SK-N-SH (cell line): ENCODE data around the gene XCL1. TPM values are rescaled to one million over a fixed set of nuclear protein-coding genes. Genes with fewer than 3 reads are reported as not detected.
A peak's percentile ranks its signal among the peaks of the same experiment; 100 is the strongest.

ENCODE experiments used
- CTCF ChIA-PET: fragments of 300-600, 350-600 bp; formaldehyde crosslinking; extraction: SDS; loops from one replicate; lab custom pipeline; 2021; lab: Yijun Ruan, JAX
- POLR2A ChIA-PET: fragments of 350-600 bp; sonication (Branson Sonifier 250); formaldehyde crosslinking; extraction: SDS; loops from one replicate; lab custom pipeline; 2020; ENCODE audit warnings: antibody characterized with exemption, inconsistent platforms; lab: Yijun Ruan, JAX
- DNase-seq: peaks from one replicate; pipeline ENCODE4 v3.0.0; 2012
- H2AFZ ChIP-seq: fragments of 200-600 bp; sonication (generic); 2 replicates; pipeline ENCODE4 v1.8.1; 2016; ENCODE audit warnings: antibody characterized with exemption, mild to moderate bottlenecking, low read depth
- H3F3A ChIP-seq: fragments of 200-600 bp; sonication (generic); replicated peaks from 2 replicates; pipeline ENCODE3; 2016; ENCODE audit warnings: antibody characterized with exemption, mild to moderate bottlenecking; ENCODE audit not compliant: insufficient read depth
- H3K27ac ChIP-seq, 2 experiments: fragments of 200-500 bp in 1 of 2; fragments of 200-600 bp in 1 of 2; sonication (Bioruptor generic) in 1 of 2; sonication (generic), shearing (Covaris generic) in 1 of 2; 2 replicates each; pipeline versions ENCODE4 v1.5.1 to v1.6.1; 2014 to 2016; ENCODE audit warnings: low read depth in 2 of 2, inconsistent platforms in 1 of 2, low read length in 1 of 2, mild to moderate bottlenecking in 1 of 2, mixed read lengths in 1 of 2
- H3K27me3 ChIP-seq: fragments of 200-600 bp; sonication (generic), shearing (Covaris generic); 2 replicates; pipeline ENCODE4 v1.6.1; 2016; ENCODE audit warnings: mixed run types; ENCODE audit not compliant: insufficient read depth
- H3K36me3 ChIP-seq, 2 experiments: fragments of 200-500 bp in 1 of 2; fragments of 200-600 bp in 1 of 2; sonication (Bioruptor generic) in 1 of 2; sonication (generic) in 1 of 2; replicated peaks in 1 of 2; 2 replicates each; pipeline versions ENCODE3 to v1.5.1; 2014 to 2016; ENCODE audit warnings: low read length in 1 of 2, mild to moderate bottlenecking in 1 of 2; ENCODE audit not compliant: insufficient read depth in 2 of 2, control insufficient read depth in 1 of 2
- H3K4me1 ChIP-seq, 2 experiments: fragments of 200-500 bp in 1 of 2; fragments of 200-600 bp in 1 of 2; sonication (Bioruptor generic) in 1 of 2; sonication (generic), shearing (Covaris generic) in 1 of 2; 2 replicates each; pipeline versions ENCODE4 v1.5.1 to v1.6.1; 2014 to 2016; ENCODE audit warnings: low read depth in 1 of 2, low read length in 1 of 2, mixed run types in 1 of 2; ENCODE audit not compliant: insufficient read depth in 2 of 2, control insufficient read depth in 1 of 2
- H3K4me2 ChIP-seq: fragments of 200-600 bp; sonication (generic), shearing (Covaris generic); 2 replicates; pipeline ENCODE4 v1.6.1; 2017; ENCODE audit warnings: mixed run types
- H3K4me3 ChIP-seq, 2 experiments: fragments of 200-500 bp in 1 of 2; fragments of 200-600 bp in 1 of 2; sonication (Bioruptor generic) in 1 of 2; sonication (generic), shearing (Covaris generic) in 1 of 2; 2 replicates each; pipeline versions ENCODE4 v1.5.1 to v1.8.1; 2014 to 2016; ENCODE audit warnings: low read depth in 2 of 2, inconsistent platforms in 1 of 2, low read length in 1 of 2, mild to moderate bottlenecking in 1 of 2, mixed read lengths in 1 of 2, moderate library complexity in 1 of 2
- H3K79me2 ChIP-seq: fragments of 200-600 bp; sonication (generic); 2 replicates; pipeline ENCODE4 v1.8.1; 2017; ENCODE audit warnings: mild to moderate bottlenecking; ENCODE audit not compliant: insufficient read depth
- H3K9ac ChIP-seq: fragments of 200-600 bp; sonication (generic); 2 replicates; pipeline ENCODE4 v1.6.1; 2017; ENCODE audit warnings: mixed run types
- H3K9me2 ChIP-seq: fragments of 200-600 bp; sonication (generic); 2 replicates; pipeline ENCODE4 v1.6.1; 2017; ENCODE audit warnings: mixed run types
- H3K9me3 ChIP-seq: fragments of 200-600 bp; sonication (generic); 2 replicates; pipeline ENCODE4 v1.6.1; 2017; ENCODE audit warnings: mixed run types, mild to moderate bottlenecking, moderate library complexity
- H4K20me1 ChIP-seq: fragments of 200-600 bp; sonication (generic); 2 replicates; pipeline ENCODE4 v1.6.1; 2017; ENCODE audit warnings: mild to moderate bottlenecking, mixed run types; ENCODE audit not compliant: insufficient read depth
- ELF1 ChIP-seq: IDR thresholded peaks from 2 replicates; pipeline ENCODE4 v1.4.0; 2012
- EZH2phosphoT487 ChIP-seq: fragments of 200-600 bp; sonication (generic); IDR thresholded peaks from 2 replicates; pipeline ENCODE4 v1.6.1; 2017; ENCODE audit warnings: low read depth, mixed run types, mild to moderate bottlenecking, antibody characterized with exemption, moderate library complexity, borderline replicate concordance
- FOSL2 ChIP-seq: IDR thresholded peaks from 2 replicates; pipeline ENCODE4 v1.4.0; 2012; ENCODE audit warnings: low read depth, mild to moderate bottlenecking, moderate library complexity, borderline replicate concordance
- FOXM1 ChIP-seq: IDR thresholded peaks from 2 replicates; pipeline ENCODE4 v1.4.0; 2012; ENCODE audit warnings: low read depth, mild to moderate bottlenecking
- GABPA ChIP-seq: IDR thresholded peaks from 2 replicates; pipeline ENCODE4 v1.4.0; 2012; ENCODE audit warnings: low read depth, mild to moderate bottlenecking
- GATA2 ChIP-seq: sonication (generic); formaldehyde crosslinking; IDR thresholded peaks from 2 replicates; pipeline ENCODE4 v1.5.0; 2020; ENCODE audit warnings: mild to moderate bottlenecking, missing genetic modification reagents
- MEF2A ChIP-seq: IDR thresholded peaks from 2 replicates; pipeline ENCODE4 v1.4.0; 2012; ENCODE audit warnings: low read depth, borderline replicate concordance
- NRF1 ChIP-seq: IDR thresholded peaks from 2 replicates; pipeline ENCODE4 v1.6.1; 2012; ENCODE audit warnings: low read depth, mild to moderate bottlenecking, low read length
- POLR2AphosphoS5 ChIP-seq: IDR thresholded peaks from 2 replicates; pipeline ENCODE4 v1.6.1; 2012; ENCODE audit warnings: low read depth, low read length
- RAD21 ChIP-seq: IDR thresholded peaks from 2 replicates; pipeline ENCODE4 v1.6.1; 2012; ENCODE audit warnings: mild to moderate bottlenecking, low read length
- RCOR1 ChIP-seq: fragments of 150-350 bp; IDR thresholded peaks from 2 replicates; pipeline ENCODE4 v1.6.1; 2017; ENCODE audit warnings: antibody characterized with exemption, low read length
- SIN3A ChIP-seq: IDR thresholded peaks from 2 replicates; pipeline ENCODE4 v1.6.1; 2012; ENCODE audit warnings: low read depth, mild to moderate bottlenecking, low read length, moderate library complexity, borderline replicate concordance
- SMC3 ChIP-seq: IDR thresholded peaks from 2 replicates; pipeline ENCODE4 v1.6.1; 2012; ENCODE audit warnings: low read depth, low read length, improper control_type of control experiment
- TCF12 ChIP-seq: IDR thresholded peaks from 2 replicates; pipeline ENCODE4 v1.4.0; 2012
- TEAD4 ChIP-seq: IDR thresholded peaks from 2 replicates; pipeline ENCODE4 v1.4.0; 2012; ENCODE audit warnings: mild to moderate bottlenecking, borderline replicate concordance; ENCODE audit not compliant: insufficient read depth
- WGBS: methylation state at CpG from one replicate; pipeline ENCODE4 v1.1.6; 2017; ENCODE audit warnings: low lambda C conversion rate; 5-methylcytosine and 5-hydroxymethylcytosine counted together
- polyA plus RNA-seq, 3 experiments: library from polyadenylated mRNA; depleted of rRNA; stranded (reverse); fragments of >200 nt; gene quantifications; 2 replicates each; pipeline ENCODE4 v1.2.3, GENCODE V29; 2012
- TF ChIP-seq, protein P1 (sequence below): IDR thresholded peaks from 2 replicates; pipeline ENCODE4 v1.4.0; 2012; ENCODE audit warnings: low read depth, borderline replicate concordance
- TF ChIP-seq, protein P2 (sequence below): fragments of 150-350 bp; IDR thresholded peaks from 2 replicates; pipeline ENCODE4 v1.6.1; 2017; ENCODE audit warnings: antibody characterized with exemption, low read length, low read depth, borderline replicate concordance
- TF ChIP-seq, protein P3 (sequence below): IDR thresholded peaks from 2 replicates; pipeline ENCODE4 v1.6.1; 2012; ENCODE audit warnings: mild to moderate bottlenecking, low read depth, low read length, moderate library complexity
- TF ChIP-seq, protein P4 (sequence below): IDR thresholded peaks from 2 replicates; pipeline ENCODE4 v1.4.0; 2012; ENCODE audit warnings: low read depth
- TF ChIP-seq, protein P5 (sequence below): fragments of 200-600 bp; sonication (generic); IDR thresholded peaks from 2 replicates; pipeline ENCODE4 v1.6.1; 2017; ENCODE audit warnings: antibody characterized with exemption, mild to moderate bottlenecking, moderate library complexity
- TF ChIP-seq, protein P6 (sequence below): fragments of 150-350 bp; IDR thresholded peaks from 2 replicates; pipeline ENCODE4 v1.6.1; 2016; ENCODE audit warnings: mild to moderate bottlenecking, low read depth, low read length

The XCL1 gene
- polyA plus RNA-seq, 1 of the 3 experiments (the other 2 are of a cell fraction): not detected

DNA sequence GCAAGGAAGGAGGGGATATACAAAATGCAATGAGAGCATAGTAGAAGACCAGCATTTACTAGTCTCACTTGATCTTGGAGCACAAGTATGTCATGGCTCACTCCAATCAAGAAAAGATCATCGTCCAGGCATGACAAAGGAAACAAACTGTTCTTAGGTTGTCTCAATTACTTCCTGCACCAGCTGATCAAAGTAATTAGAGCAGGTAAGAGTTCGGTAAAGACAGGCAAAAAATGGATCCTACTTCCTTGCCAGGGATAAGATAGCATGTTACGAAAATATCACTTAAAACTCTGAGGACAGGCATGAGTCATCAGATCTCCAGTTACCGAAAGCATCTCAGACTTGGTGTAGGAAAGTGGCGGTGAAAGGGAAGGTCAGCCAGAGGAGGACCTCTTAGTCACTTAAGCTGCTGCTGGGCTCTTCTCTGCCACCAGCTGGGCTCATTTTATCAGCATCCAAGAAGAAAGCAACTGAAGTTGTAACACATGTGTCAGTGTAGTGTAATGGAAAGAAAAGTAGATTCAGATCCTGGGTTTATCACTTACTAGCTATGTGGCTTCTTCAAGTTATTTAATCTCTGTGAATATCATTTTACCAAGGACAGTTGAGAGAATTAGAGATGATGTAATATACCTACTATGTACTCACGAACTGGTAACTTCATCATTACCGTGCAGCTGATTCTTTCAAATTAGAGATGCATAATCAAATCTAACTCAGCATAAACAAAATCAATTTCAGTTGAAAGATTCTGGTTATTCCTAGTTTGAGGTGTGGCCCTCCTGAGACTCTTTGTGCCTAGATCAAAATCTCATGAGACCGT, 46.8 kb downstream of the XCL1 start:
- no peak overlapping the region for H2AFZ ChIP-seq
- TF ChIP-seq, protein P1, sequence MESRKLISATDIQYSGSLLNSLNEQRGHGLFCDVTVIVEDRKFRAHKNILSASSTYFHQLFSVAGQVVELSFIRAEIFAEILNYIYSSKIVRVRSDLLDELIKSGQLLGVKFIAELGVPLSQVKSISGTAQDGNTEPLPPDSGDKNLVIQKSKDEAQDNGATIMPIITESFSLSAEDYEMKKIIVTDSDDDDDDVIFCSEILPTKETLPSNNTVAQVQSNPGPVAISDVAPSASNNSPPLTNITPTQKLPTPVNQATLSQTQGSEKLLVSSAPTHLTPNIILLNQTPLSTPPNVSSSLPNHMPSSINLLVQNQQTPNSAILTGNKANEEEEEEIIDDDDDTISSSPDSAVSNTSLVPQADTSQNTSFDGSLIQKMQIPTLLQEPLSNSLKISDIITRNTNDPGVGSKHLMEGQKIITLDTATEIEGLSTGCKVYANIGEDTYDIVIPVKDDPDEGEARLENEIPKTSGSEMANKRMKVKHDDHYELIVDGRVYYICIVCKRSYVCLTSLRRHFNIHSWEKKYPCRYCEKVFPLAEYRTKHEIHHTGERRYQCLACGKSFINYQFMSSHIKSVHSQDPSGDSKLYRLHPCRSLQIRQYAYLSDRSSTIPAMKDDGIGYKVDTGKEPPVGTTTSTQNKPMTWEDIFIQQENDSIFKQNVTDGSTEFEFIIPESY: peak; percentile 37; the same call in 1 of the 2 replicates
- TF ChIP-seq SMC3 (peak; percentile 14; the same call in 1 of the 2 replicates), TEAD4 (peak; percentile 58; the same call in 1 of the 2 replicates), GATA2 (no peak), ELF1 (no peak), GABPA (peak; percentile 22; the same call in 1 of the 2 replicates), FOXM1 (no peak), POLR2AphosphoS5 (peak; percentile 54; the same call in 1 of the 2 replicates), TCF12 (peak; percentile 90), FOSL2 (peak; percentile 95), RAD21 (no peak), MEF2A (peak; percentile 32; the same call in 1 of the 2 replicates), SIN3A (0 out of 2 replicates have a peak, but pooled peaks have one; percentile 46), RCOR1 (no peak), NRF1 (no peak), EZH2phosphoT487 (no peak)
- TF ChIP-seq, protein P2, sequence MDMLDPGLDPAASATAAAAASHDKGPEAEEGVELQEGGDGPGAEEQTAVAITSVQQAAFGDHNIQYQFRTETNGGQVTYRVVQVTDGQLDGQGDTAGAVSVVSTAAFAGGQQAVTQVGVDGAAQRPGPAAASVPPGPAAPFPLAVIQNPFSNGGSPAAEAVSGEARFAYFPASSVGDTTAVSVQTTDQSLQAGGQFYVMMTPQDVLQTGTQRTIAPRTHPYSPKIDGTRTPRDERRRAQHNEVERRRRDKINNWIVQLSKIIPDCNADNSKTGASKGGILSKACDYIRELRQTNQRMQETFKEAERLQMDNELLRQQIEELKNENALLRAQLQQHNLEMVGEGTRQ: no peak
- TF ChIP-seq, protein P3, sequence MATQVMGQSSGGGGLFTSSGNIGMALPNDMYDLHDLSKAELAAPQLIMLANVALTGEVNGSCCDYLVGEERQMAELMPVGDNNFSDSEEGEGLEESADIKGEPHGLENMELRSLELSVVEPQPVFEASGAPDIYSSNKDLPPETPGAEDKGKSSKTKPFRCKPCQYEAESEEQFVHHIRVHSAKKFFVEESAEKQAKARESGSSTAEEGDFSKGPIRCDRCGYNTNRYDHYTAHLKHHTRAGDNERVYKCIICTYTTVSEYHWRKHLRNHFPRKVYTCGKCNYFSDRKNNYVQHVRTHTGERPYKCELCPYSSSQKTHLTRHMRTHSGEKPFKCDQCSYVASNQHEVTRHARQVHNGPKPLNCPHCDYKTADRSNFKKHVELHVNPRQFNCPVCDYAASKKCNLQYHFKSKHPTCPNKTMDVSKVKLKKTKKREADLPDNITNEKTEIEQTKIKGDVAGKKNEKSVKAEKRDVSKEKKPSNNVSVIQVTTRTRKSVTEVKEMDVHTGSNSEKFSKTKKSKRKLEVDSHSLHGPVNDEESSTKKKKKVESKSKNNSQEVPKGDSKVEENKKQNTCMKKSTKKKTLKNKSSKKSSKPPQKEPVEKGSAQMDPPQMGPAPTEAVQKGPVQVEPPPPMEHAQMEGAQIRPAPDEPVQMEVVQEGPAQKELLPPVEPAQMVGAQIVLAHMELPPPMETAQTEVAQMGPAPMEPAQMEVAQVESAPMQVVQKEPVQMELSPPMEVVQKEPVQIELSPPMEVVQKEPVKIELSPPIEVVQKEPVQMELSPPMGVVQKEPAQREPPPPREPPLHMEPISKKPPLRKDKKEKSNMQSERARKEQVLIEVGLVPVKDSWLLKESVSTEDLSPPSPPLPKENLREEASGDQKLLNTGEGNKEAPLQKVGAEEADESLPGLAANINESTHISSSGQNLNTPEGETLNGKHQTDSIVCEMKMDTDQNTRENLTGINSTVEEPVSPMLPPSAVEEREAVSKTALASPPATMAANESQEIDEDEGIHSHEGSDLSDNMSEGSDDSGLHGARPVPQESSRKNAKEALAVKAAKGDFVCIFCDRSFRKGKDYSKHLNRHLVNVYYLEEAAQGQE: no peak
- TF ChIP-seq, protein P4, sequence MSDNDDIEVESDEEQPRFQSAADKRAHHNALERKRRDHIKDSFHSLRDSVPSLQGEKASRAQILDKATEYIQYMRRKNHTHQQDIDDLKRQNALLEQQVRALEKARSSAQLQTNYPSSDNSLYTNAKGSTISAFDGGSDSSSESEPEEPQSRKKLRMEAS: 0 out of 2 replicates have a peak, but pooled peaks have one; percentile 44
- TF ChIP-seq, protein P5, sequence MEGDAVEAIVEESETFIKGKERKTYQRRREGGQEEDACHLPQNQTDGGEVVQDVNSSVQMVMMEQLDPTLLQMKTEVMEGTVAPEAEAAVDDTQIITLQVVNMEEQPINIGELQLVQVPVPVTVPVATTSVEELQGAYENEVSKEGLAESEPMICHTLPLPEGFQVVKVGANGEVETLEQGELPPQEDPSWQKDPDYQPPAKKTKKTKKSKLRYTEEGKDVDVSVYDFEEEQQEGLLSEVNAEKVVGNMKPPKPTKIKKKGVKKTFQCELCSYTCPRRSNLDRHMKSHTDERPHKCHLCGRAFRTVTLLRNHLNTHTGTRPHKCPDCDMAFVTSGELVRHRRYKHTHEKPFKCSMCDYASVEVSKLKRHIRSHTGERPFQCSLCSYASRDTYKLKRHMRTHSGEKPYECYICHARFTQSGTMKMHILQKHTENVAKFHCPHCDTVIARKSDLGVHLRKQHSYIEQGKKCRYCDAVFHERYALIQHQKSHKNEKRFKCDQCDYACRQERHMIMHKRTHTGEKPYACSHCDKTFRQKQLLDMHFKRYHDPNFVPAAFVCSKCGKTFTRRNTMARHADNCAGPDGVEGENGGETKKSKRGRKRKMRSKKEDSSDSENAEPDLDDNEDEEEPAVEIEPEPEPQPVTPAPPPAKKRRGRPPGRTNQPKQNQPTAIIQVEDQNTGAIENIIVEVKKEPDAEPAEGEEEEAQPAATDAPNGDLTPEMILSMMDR: peak; percentile 34
- TF ChIP-seq, protein P6, sequence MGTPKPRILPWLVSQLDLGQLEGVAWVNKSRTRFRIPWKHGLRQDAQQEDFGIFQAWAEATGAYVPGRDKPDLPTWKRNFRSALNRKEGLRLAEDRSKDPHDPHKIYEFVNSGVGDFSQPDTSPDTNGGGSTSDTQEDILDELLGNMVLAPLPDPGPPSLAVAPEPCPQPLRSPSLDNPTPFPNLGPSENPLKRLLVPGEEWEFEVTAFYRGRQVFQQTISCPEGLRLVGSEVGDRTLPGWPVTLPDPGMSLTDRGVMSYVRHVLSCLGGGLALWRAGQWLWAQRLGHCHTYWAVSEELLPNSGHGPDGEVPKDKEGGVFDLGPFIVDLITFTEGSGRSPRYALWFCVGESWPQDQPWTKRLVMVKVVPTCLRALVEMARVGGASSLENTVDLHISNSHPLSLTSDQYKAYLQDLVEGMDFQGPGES: no peak

More for the DNA sequence above, 46.8 kb downstream of the XCL1 start:
- no peak overlapping the region for H3K4me3 ChIP-seq
- H4K20me1 ChIP-seq: no peaks in the 10 kb centered on the region
- peaks cover 9 to 15% of the 10 kb centered on the region in 2 experiments for H3K4me1 ChIP-seq
- POLR2A ChIA-PET: no interaction called here
- no peaks in the 10 kb centered on the region for H3K79me2 ChIP-seq
- H3K36me3 ChIP-seq: no peaks in the 10 kb centered on the region
- no peaks in the 10 kb centered on the region for H3K9me2 ChIP-seq
- CTCF ChIA-PET: interaction anchor here (1.1 to 1.7 kb wide), 2 partner anchors 14 to 725 kb away, joined by 3 to 6 read pairs; no protein-coding TSS in a partner anchor
- no peaks in the 10 kb centered on the region for H3K9me3 ChIP-seq
- H3K27ac ChIP-seq: peak overlapping the region; percentile 36 to 96
- WGBS: 53% methylated on average over 8 of the region's 8 CpGs
- DNase-seq: no peak
- H3K4me2 ChIP-seq: peak overlapping the region; percentile 7; the same call in 1 of the 2 replicates
- H3K9ac ChIP-seq: no peak overlapping the region
- peaks cover 12% of the 10 kb centered on the region for H3F3A ChIP-seq
- no peaks in the 10 kb centered on the region for H3K27me3 ChIP-seq
